OCI-LY7 (cell line): ENCODE data around the gene BCL10. TPM values are rescaled to one million over a fixed set of nuclear protein-coding genes. Genes with fewer than 3 reads are reported as not detected.
A peak's percentile ranks its signal among the peaks of the same experiment; 100 is the strongest.

Experiments used
- BruUV-seq: library from RNA; stranded (reverse); fragments of 400-500 nt; replicated peaks from 2 replicates; lab custom pipeline; 2021; lab: Mats Ljungman, UMichigan
- CTCF ChIA-PET: fragments of 300-600 bp; sonication (Branson Sonifier 250); formaldehyde crosslinking; loops from one replicate; lab custom pipeline; 2022; ENCODE audit warnings: antibody characterized with exemption; ENCODE audit not compliant: unreplicated experiment; lab: Charles Lee
- POLR2A ChIA-PET: fragments of 300-600 bp; sonication (Branson Sonifier 250); formaldehyde crosslinking; loops from one replicate; lab custom pipeline; 2022; ENCODE audit warnings: antibody characterized with exemption; lab: Charles Lee
- DNase-seq: peaks from one replicate; pipeline ENCODE4 v3.0.0-alpha.2; 2015; ENCODE audit warnings: low spot score
- H2AFZ ChIP-seq: fragments of 200-600 bp; sonication (generic), shearing (Covaris generic); 2 replicates; pipeline ENCODE4 v1.6.1; 2014; ENCODE audit warnings: mild to moderate bottlenecking, antibody characterized with exemption, low read length, moderate library complexity
- H3K27ac ChIP-seq: fragments of 200-600 bp; sonication (generic); 2 replicates; pipeline ENCODE4 v1.5.1; 2014; ENCODE audit warnings: mixed run types, low read depth, mild to moderate bottlenecking, moderate library complexity, low read length, inconsistent platforms; ENCODE audit not compliant: poor library complexity, severe bottlenecking
- H3K36me3 ChIP-seq: fragments of 200-600 bp; sonication (generic); 2 replicates; pipeline ENCODE4 v1.6.1; 2014; ENCODE audit warnings: mild to moderate bottlenecking, antibody characterized with exemption, low read length, moderate library complexity, mixed read lengths; ENCODE audit not compliant: insufficient read depth
- H3K4me1 ChIP-seq: fragments of 200-600 bp; sonication (generic); 2 replicates; pipeline ENCODE4 v1.5.1; 2014; ENCODE audit warnings: mild to moderate bottlenecking, low read length; ENCODE audit not compliant: insufficient read depth, poor library complexity, severe bottlenecking
- H3K4me2 ChIP-seq: fragments of 200-600 bp; sonication (generic); 2 replicates; pipeline ENCODE4 v1.6.1; 2014; ENCODE audit warnings: mild to moderate bottlenecking, low read length
- H3K4me3 ChIP-seq: fragments of 200-600 bp; sonication (generic); 2 replicates; pipeline ENCODE4 v1.5.1; 2014; ENCODE audit warnings: mild to moderate bottlenecking, low read depth, low read length; ENCODE audit not compliant: poor library complexity, severe bottlenecking
- H3K79me2 ChIP-seq: fragments of 200-600 bp; sonication (generic); 2 replicates; pipeline ENCODE4 v1.6.1; 2016; ENCODE audit warnings: low read depth, mild to moderate bottlenecking, low read length, moderate library complexity, mixed read lengths; ENCODE audit not compliant: insufficient read depth
- H3K9me2 ChIP-seq: fragments of 200-600 bp; sonication (generic); 2 replicates; pipeline ENCODE4 v1.6.1; 2016; ENCODE audit warnings: mild to moderate bottlenecking, low read length, mixed read lengths; ENCODE audit not compliant: insufficient read depth
- H3K9me3 ChIP-seq: fragments of 200-600 bp; sonication (generic); 2 replicates; pipeline ENCODE4 v1.6.1; 2014; ENCODE audit warnings: mild to moderate bottlenecking, mixed run types, low read length, mixed read lengths
- H4K20me1 ChIP-seq: fragments of 200-600 bp; sonication (generic); 2 replicates; pipeline ENCODE4 v1.6.1; 2014; ENCODE audit warnings: mild to moderate bottlenecking, antibody characterized with exemption, low read length, moderate library complexity, mixed read lengths; ENCODE audit not compliant: insufficient read depth
- CTCF ChIP-seq: fragments of 200-600 bp; sonication (generic); conservative IDR thresholded peaks from 2 replicates; pipeline ENCODE4 v1.5.1; 2014; ENCODE audit warnings: mild to moderate bottlenecking, antibody characterized with exemption, low read length, moderate library complexity, mixed read lengths
- EZH2phosphoT487 ChIP-seq: fragments of 200-600 bp; sonication (generic); IDR thresholded peaks from 2 replicates; pipeline ENCODE4 v1.6.1; 2018; ENCODE audit warnings: low read depth, borderline replicate concordance, mild to moderate bottlenecking, mixed run types, antibody characterized with exemption, low read length, moderate library complexity, mixed read lengths
- intact Hi-C: fragments of 100-400 bp; cut with micrococcal nuclease; formaldehyde crosslinking; loops from one replicate; pipeline ENCODE4 v1.10.0; 2022; ENCODE audit not compliant: unreplicated experiment
- total RNA-seq, 2 experiments: library from RNA; depleted of rRNA in 1 of 2; stranded (reverse); fragments of >200 nt in 1 of 2; shearing (Covaris generic) in 1 of 2; gene quantifications; 2 replicates each; pipeline ENCODE4 v1.2.3, GENCODE V29; 2014 to 2022

Gene BCL10
- total RNA-seq, 2 experiments from 2014 or later: 17.4 to 29.0 TPM

GRCh38 chr1:85277802-85278201 is 1.4 kb upstream of the BCL10 start:
- peaks cover 19% of the 10 kb centered on the region for H3K36me3 ChIP-seq
- no peak overlapping the region for H3K27ac ChIP-seq
- no TSS peak for BruUV-seq
- H3K79me2 ChIP-seq: peaks cover 33% of the 10 kb centered on the region
- 0 out of 2 replicates have a peak overlapping the region, but pooled peaks have one; percentile 68 for H3K4me2 ChIP-seq
- intact Hi-C loops: loop anchor here (5.0 to 10.0 kb wide), 4 partner anchors 281 to 976 kb away; partner anchors contain the start of genes MCOLN2, SAMD13 and SSX2IP
- no peak for TF ChIP-seq CTCF
- no peak for TF ChIP-seq EZH2phosphoT487
- 0 out of 2 replicates have a peak, but pooled peaks cover 6% of the 10 kb centered on the region for H3K9me3 ChIP-seq
- ChIA-PET CTCF (no interaction called here), POLR2A (interaction anchor here (0.6 to 4.4 kb wide), 9 partner anchors 10 to 276 kb away, joined by 3 to 34 read pairs (median 7); partner anchors contain the start of gene C1orf52)
- DNase-seq: no peak
- no peaks in the 10 kb centered on the region for H3K9me2 ChIP-seq
- peaks cover 25% of the 10 kb centered on the region for H3K4me1 ChIP-seq
- peaks cover 22% of the 10 kb centered on the region for H4K20me1 ChIP-seq
- H2AFZ ChIP-seq: peak overlapping the region; percentile 82; the same call in 1 of the 2 replicates
- H3K4me3 ChIP-seq: no peak overlapping the region

GRCh38 chr1:85276978-85277639 is 677 bp upstream of the BCL10 start:
- Histone ChIP-seq H3K4me3 (peak overlapping the region; percentile 96), H2AFZ (peak overlapping the region; percentile 82), H3K36me3 (peaks cover 26% of the 10 kb centered on the region), H3K27ac (peak overlapping the region; percentile 57), H3K4me2 (peak overlapping the region; percentile 68), H3K79me2 (peaks cover 40% of the 10 kb centered on the region), H3K9me3 (0 out of 2 replicates have a peak, but pooled peaks cover 6% of the 10 kb centered on the region), H4K20me1 (peaks cover 22% of the 10 kb centered on the region), H3K4me1 (peaks cover 25% of the 10 kb centered on the region), H3K9me2 (no peaks in the 10 kb centered on the region)
- ChIA-PET POLR2A (interaction anchor here (0.6 to 4.4 kb wide), 20 partner anchors 9 to 431 kb away, joined by 3 to 34 read pairs (median 4); partner anchors contain the start of genes C1orf52 and ZNHIT6), CTCF (interaction anchor here (0.6 to 1.1 kb wide), 3 partner anchors 15 to 559 kb away, joined by 3 to 9 read pairs (median 3); partner anchors contain the start of gene C1orf52)
- TF ChIP-seq CTCF (no peak), EZH2phosphoT487 (no peak)
- DNase-seq: no peak
- TSS peak; percentile 81 for BruUV-seq
- intact Hi-C loops: loop anchor here (5.0 to 10.0 kb wide), 4 partner anchors 280 to 975 kb away; partner anchors contain the start of genes MCOLN2, SAMD13 and SSX2IP
